COLO829 (cell line): ENCODE data around the gene CILP.

Experiments
- DNase-seq: peaks from one replicate; pipeline ENCODE4 v3.0.0; 2012; ENCODE audit warnings: low spot score

The CILP gene

DNA sequence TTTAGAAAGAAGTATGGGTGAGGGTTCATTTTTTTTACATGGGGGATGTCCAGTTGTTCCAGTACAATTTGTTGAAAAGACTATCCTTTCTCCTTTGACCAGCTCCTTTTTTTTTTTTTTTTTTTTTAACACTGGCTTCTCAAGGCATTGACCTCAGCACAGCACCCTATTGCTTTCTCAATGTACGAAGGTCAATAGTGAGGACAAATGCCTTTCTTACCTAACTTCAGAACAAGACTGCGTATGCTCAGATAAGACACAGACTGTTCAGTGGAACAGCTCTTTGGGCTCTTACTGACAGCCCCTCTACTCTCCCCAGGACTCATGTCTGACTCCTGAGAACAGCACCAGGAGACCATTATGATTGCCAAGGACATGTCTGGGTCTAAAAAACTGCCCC lies 10.4 kb upstream of the CILP start:
- no peak for DNase-seq

DNA sequence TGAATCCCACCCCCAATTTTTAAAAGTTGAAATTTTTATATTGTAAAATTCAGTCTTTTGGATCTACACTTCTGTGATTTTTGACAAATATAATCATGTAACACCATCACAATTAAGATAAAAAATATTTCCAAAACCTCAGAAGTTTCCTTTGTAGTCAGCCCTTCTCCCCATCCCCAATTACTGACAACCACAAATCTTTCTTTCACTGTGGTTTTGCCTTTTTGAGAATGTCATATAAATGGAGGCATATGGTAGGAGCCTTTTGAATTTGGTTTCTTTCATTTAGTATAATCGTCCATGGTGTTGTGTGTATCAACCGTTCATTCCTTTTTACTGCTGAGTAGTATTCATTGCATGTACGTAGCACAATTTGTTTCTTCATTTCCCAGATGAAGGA lies 7.9 kb upstream of the CILP start:
- DNase-seq: no peak

GRCh38 chr15:65217526-65218482 lies 6.5 kb upstream of the CILP start:
- no peak for DNase-seq

GRCh38 chr15:65215496-65215895 lies 4.2 kb upstream of the CILP start:
- DNase-seq: no peak

GRCh38 chr15:65214010-65214409 lies 2.7 kb upstream of the CILP start:
- no peak for DNase-seq

DNA sequence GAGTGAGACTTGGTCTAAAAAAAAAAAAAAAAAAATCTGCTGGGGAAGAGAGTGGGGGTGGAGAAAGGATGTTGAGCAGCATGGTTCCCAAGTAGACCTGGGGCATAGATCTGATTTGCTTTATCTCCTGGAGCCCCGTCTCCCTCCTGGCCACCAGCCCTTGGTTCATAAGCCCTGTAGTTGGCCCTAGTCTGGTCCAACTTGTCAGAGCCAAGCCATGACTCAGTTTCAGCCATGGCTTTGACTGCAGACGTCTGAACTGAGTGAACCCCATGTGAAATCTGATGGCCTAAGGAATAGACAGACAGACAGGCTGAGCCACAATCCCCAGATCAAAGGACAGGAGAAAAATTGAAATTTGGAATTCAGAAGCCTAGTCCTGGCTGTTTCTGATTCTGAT lies 2.0 kb upstream of the CILP start:
- no peak for DNase-seq

- no peak for DNase-seq
Measured at GRCh38 chr15:65212097-65212496, 824 bp upstream of the CILP start.

DNA sequence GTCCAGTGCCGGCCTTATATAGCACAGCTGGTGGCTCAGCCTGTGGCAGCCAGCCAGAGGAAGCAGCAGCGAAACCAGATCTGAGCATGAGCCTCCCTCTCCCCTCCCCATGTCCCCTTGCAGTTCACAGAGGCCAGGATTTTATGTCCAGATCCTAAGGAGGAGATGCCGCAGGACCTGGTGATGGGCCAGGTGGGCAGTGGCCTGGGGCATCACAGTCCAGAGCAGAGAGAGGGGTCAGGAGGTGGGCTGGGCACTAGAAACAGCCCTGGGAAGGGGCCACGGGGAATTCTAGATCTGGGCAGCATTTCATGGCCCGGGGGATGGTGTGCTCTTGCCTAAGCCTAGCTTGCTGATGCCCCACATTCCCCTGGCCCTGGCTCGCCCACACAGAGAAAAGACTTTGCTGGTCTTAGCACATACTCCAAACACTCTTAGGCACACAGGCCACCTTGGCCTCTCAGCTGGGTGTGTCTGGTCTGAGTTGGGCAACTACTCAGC lies 259 bp upstream of the CILP start:
- DNase-seq: no peak

GRCh38 chr15:65209701-65210643 lies 1.3 kb downstream of the CILP start:
- no peak for DNase-seq

DNA sequence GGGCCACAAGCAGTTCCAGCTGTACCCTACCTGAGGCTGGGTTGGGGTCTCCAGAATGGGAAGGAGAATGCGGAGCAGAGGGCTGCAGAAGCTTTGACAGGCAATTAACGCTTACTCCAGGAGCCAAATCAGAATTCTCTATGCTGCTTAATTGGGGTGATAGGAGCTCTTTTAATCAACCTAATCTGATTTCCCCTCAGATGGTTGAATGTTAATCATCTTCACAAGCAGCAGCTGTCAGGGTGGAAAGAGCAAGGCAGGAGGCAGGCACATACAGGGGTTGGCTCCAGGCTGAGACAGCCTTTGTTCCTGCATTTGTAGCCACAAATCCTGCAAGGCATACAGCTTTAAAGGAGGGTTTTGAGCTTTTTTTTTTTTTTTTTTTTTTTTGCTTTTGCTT lies 2.6 kb downstream of the CILP start:
- no peak for DNase-seq

DNA sequence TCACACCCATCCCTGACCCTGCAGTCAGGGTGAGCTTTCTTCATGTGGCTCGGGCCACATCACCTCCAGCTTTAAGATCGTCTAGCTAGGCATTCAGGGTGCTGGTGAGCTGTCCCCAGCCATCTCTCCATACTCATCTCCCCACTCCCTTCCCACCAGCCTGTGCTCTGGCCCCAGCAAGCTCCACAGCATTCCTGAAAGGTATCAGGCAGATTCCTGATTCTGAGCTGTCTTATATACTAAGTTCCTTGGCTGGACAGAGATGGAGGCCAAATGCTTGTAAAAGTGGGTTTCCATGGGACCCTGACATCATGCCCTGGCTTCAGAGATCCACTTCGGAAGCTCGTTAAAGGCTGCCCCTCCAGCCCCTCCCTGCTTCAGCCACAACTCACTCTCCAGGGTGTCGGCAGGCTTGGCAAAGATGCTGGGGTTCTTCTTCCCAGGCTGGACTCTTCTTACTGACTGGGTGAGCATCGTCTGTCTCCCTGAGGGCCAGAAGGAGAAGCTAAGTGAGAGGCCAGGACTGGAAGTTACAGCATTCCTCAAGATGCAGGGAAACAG lies 3.9 kb downstream of the CILP start:
- no peak for DNase-seq

- no peak for DNase-seq
Measured at GRCh38 chr15:65206750-65207149, 4.5 kb downstream of the CILP start.

DNA sequence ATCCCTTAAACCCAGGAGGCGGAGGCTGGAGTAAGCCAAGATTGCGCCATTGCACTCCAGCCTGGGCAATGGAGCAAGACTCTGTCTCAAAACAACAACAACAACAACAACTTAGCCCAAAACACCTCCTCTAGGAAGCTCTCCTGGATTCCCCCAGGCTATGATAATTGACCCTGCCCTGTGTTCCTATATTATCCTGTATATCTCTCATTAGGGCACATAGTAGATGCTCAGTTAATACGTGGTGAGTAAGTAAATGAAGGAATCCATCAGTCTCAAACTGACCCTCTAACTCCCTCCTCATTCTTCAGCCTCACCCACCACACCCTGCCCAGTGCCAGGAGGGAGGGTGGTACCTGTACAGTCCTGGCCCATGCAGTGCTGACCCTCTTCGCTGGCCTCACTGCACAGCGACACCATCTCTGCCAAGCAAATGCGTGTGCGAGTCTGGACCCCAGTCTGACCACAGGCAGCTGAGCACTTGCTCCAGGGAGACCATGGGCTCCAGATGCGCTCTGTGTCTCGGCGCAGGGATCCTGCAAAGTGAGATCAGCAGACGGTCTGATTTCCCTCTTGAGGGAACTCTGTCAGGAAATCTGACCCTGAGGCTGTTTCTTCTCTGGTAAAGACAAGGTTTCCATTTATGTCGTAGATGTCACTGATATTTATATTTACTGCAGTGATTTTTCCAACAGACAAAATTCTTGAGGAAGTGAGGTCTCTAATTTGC lies 6.2 kb downstream of the CILP start:
- no peak for DNase-seq

DNA sequence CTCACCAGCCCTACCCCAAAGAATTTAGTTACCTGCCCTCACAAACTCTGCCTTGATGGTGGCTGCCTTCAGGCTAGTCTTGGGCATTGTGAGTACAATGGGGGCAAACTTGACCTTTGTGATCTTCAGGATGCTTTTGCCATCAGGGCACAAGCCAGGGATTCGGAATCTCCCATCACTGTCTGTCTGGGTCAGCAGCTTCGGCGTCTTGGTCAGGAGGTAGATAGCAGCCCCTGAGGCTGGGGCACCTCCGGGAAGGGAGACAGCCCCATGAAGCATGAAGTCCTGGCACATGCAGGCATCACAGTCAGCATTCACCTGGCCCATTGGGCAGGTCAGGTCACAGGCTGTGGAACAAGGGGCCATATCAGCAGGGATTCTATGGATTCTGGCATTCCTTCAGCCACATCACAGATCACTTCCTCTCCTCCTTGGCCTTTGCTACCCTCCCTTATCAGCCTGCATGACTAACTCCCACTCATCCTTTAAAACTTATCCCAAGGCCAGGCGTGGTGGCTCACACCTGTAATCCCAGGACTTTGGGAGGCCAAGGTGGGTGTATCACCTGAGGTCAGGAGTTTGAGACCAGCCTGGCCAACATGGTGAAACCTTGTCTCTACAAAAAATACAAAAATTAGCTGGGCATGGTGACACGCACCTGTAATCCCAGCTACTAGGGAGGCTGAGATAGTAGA lies 6.9 kb downstream of the CILP start:
- no peak for DNase-seq

- DNase-seq: no peak
Measured at GRCh38 chr15:65201918-65202317, 9.4 kb downstream of the CILP start.

DNA sequence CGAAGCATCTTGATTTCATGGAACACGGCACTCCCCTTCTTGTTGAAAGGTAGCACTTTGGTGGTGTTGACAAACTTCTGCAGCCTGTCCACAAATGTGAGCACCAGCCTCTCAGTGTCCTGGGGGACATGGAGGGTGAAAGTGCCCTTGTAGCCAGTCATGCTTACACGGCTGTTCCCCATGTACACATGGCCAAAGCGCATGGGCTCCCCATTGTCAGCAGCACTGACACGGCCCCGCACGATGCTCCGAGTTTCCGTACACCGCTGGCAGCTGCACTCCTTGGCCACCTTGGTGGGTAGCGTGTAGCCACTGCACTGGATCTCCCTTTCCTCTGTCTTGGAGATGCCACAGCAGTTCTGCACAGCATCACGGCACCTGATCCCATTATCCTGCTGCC lies 12.7 kb downstream of the CILP start:
- DNase-seq: no peak

GRCh38 chr15:65197337-65197645 lies 14.0 kb downstream of the CILP start:
- DNase-seq: no peak

GRCh38 chr15:65196637-65197336 lies 14.5 kb downstream of the CILP start:
- no peak for DNase-seq

DNA sequence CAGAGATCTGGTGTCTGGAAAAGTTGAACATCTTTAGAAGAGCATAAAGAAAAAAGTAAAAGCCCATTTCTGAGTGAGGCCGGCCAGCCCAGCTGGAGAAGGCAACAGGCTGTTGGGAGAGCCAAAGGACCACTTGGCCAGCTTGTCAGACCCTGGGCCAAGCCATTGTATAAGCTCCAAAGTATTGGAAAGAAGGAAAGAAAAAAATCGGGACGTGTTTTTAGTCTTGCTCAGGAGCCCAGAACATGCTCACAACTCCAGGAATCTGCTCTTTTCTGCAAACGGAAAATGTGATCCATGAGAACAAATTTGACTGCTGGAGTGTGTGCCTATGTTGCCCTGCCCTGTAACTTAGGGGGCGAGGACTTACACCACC lies 15.7 kb downstream of the CILP start:
- no peak for DNase-seq

- no peak for DNase-seq
Measured at GRCh38 chr15:65194826-65195547, 16.3 kb downstream of the CILP start.
